Mesenteric fat pad (tissue), 1 donor: ENCODE measurements around the gene CD84. TPM values are rescaled to one million over a fixed set of nuclear protein-coding genes. Genes with fewer than 3 reads are reported as not detected.
"Not testable (repeated sequence)": the region's sequence is repeated elsewhere in the genome, so short reads cannot be mapped to it uniquely, and the experiment has no call there.

ENCODE experiments used
- DNase-seq: peaks from one replicate; pipeline ENCODE4 v3.0.0-alpha.2; 2020; ENCODE audit warnings: low spot score
- total RNA-seq: library from RNA; stranded (reverse); fragmentation: NEBNext Ultra II Directional; extraction: Animal tissue kit (Norgen Biotek cat#: 25700); gene quantifications from one replicate; pipeline ENCODE4 v1.2.1, GENCODE V29; 2021
- donor health status: DM: yes; HTN: yes; CAD: no.

CD84 gene
- total RNA-seq, 1 donor from 2014 or later, result 17.1 TPM

DNA sequence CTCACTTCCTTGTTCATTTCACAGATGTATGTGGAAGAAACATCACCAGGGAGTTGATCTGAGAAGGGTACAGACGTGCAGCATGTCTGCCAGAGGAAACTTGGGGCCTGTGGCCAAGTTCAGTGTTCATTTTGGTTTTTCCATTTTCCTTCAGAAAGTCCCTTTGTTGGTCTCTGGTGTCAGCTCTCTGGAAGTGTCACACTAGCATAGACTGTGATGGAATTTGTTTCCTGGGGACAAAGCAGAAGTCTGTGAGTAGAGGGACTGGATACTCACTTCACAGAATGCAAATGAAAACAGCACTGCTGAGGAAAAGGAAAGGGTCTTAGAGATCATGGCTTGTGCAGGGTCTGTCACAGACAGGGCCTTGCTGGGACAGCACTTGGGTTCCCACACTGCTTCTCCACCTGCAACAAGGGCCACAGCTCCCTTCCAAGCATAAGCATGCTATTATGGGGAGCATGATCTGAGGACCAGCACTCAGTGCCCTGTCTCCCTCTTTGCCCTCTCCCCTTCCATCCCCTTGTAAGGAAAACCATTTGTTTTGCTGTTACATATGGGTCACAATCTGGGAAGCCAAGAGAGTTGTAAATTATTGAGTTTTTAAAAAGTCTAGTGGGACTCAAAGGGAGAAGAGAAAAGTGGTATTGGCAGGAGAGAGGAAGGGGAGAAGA lies 31.4 kb upstream of the CD84 start:
- DNase-seq, result no peak

DNA sequence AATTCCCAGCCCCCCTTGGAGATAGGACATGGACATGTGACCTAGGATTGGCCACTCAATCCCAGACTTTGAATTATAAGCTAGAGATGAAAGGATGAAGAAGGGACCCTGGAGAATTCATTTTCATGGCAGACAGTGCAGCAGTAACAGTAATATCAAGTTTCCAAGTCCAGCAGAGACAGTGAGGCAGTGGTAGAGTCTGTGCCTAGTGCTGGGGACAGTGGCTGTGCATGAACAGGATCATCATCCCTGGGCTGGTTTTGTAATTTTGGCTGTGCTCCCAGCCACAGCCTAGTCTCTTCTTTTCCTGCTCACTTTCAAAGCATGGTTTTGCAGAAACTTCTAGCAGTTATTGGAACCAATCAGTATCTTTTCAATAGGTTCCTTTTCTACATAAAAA lies 29.6 kb upstream of the CD84 start:
- DNase-seq, result no peak

DNA sequence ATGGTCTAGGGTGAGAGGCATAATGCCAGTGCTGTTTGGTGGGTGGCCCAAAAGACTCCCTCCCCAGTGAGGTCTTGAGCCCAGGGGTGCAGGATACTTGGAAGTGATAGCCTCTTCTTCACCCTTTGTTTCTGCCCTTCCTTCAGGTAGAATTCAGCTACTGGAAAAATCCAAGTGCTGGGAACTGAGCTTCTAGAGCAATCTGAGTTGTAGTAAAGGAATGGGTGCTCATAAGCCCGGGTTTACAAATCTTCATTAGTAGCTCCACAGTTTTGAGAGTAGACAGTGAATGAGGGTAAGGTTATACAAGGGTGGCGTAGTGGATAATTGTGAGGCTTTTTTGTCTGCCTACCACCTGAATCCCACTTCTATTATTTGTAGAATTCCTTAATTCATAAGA lies 29.2 kb upstream of the CD84 start:
- no peak for DNase-seq

DNA sequence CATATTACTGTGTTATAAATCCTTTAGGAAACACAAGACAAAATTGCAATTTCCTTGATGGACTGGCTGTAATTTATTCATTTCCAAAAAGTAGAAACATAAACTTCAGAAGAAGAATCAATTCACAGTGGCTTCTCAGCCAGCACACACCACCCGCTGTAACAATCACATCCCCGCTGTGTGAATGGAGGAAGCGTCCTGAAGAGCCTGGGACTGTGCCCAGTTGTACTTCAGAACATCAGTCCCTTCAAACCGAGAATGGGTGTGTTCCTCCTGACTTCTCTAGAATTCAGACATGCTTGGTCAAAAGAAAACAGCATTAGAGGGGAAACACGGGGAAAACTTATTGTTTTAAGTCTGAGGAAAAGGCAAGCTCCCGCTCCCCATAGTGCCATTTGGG lies 28.8 kb upstream of the CD84 start:
- DNase-seq, result no peak

DNA sequence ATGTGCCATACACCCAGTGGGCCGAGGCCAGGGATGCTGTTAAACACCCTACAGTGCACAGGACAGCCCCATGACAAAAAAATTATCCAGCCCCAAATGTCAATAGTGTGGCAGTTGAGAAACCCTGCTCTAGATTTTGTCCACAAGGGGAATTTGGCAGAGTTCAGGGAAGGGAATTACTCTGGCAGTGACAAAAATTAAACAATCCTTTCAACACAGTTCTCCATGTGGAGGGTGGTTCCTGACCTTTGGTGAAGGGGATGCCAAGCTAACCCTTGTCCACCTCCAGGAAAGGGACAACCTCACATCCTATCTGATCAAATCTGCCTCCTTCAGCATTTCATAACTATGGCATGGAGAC lies 28.4 kb upstream of the CD84 start:
- DNase-seq, result no peak

DNA sequence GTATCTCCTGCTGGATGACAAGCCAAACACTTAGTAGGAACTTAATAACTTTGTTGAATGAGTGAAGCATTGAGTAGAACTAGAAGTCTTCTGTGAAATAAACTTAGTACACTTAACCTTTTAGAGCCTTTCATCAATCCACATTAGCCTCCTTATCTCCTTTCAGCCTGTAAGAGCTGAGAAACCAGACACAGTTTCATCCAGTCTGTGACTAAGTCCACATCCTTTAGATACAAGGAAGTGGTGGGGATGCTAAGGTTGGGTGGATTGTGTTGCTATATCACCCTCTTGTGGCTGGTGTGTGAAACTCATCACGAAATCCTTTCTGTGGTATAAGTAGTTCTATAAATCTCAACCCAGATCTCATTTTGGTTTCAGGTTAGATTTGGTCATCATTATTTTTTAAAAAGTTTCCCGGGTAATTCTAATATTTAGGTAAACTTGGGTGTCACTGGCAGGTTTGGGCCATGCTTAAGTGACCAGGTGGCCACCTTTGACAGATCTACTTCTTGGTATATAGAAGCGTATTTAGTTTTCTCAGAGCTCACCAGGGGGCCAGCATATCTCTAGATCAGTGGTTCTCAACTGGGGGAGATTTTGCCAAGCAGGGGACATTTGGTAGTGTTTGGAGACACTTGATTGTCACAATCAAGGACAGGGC lies 27.8 kb upstream of the CD84 start:
- no peak for DNase-seq

DNA sequence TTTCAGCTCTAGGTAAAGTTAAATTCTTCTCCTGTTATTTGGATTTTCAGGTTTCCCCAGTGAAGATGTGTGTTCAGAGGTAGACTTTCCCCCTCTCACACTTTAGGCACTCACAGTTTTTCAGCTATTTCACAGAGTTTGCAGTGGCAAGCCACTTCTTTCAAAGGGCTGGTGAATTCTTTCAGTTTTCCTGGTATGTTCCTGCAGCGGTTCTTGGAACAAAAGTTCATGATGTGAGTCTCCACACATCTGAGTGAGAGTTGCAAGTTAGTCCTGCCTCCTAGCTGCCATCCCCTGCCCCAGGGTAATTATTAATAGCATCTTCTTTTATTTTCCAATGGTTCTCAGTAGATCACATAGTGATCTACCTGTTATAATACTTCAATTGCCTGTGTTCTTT lies 27.3 kb upstream of the CD84 start:
- DNase-seq, result no peak

DNA sequence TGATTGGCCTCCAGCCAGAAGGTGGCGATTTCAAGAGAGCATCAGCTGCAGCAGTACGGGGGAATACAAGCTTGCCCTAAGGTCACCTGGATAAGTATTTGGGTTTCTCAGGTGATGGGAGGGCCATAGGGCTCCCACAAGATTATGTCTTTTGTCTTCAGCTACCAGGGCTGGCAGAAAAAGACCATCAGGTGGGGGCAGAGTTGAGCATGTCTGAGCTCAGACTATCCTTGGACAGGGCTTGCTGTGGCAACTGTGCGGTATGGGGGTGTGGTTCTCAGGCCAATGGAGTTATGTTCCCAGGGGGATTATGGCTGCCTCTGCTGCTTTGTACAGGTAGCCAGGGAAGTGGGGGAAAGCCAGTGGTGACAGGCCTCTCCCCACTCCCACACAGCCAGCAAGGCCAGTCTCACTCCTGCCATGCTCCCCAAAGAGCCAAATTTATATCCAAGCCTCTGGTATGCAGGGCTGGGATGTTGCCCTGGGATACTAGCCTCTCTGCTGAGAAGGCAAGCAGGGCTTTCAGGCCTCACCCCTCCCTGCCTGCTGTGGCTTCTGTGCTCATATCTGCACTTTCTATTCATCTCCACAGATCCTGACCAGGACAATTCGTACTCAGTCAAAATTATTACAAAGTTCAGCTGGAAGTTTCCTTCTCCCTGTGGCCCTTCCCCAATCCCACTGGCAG lies 26.6 kb upstream of the CD84 start:
- no peak for DNase-seq

DNA sequence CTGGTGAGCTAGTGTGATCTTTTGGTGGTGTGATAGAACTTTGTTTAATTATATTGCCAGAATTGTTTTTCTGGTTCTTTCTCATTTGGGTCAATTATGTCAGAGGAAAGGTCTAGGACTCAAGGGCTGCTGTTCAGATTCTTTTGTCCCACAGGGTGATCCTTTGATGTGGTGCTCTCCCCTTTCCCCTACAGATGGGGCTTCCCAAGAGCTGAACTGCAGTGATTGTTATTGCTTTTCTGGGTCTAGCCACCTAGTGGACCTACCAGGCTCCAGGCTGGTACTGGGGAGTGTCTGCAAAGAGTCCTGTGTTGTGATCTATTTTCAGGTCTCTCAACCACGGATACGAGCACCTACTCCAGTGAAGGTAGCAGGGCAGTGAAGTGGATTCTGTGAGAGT lies 25.9 kb upstream of the CD84 start:
- DNase-seq, result no peak

DNA sequence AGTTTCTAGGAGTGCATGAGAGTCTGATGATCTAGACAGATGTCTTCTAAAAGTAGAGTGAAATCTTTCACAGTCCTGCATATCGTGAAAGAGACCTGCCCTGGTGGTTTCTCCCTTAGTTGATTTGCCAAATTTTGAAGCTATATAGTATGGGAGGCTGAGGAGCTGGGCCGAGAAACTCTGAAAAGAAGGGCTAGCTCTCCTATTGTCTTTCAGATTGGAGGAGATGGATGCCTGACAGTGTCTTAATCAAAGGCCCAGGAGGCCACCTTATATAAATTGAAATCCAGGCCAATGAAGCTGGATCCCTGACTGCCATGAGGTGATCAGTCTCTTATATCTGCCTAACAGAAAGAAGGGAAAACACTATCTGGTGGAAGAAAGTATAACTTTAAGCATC lies 18.4 kb upstream of the CD84 start:
- no peak for DNase-seq

DNA sequence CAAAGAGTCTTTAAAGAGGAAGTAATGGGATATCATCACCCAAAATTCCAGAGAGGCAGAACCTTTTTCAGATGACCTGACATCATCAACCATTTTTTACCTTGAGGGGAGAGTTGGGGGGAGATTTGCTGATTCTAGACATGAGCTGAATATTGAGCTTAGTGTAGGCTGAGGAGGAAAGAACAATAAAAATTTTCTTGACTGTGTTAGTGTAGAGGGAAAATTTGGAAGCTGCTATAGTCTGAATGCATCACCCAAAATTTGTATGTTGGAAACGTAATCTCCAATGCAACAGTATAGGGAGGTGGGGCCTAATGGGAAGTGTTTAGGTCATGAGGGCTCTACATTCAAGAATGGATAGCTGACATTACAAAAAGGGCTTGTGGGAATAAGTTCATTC lies 17.8 kb upstream of the CD84 start:
- DNase-seq, result no peak

DNA sequence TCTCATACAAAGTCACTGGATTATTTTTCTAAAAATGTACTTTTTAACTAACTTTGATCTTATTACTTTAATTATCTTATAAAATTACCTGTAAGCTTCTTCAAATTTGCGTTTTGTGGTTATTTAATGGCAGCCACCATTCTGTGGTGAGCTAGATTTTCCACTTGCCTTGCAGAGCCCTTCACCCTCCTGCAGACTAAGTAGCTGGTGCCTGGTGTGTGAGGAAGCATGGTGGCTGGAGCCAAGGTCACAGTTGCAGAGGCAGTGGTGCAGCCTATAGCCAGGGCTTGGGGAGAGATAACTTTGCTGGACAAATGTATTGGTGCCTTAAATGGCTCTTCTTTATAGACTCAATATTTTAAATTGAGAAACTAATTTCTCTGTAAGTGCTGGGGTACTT lies 11.2 kb upstream of the CD84 start:
- no peak for DNase-seq

DNA sequence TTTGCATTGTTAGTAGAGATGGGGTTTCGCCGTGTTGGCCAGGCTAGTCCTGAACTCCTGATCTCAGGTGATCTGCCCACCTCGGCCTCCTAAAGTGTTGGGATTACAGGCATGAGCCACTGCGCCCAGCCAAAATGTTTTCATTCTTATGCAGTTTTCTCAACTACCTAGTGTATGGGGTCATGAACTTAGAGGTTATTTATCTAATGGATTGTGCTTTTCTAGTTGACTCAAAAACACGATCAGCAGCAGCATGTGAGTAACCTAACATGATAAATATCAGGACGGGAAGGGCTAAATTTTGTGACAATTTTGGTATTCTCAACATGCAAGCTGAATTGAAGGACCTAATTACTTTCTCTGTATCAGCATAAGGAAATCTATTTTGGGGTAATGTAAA lies 9.2 kb upstream of the CD84 start:
- no peak for DNase-seq

DNA sequence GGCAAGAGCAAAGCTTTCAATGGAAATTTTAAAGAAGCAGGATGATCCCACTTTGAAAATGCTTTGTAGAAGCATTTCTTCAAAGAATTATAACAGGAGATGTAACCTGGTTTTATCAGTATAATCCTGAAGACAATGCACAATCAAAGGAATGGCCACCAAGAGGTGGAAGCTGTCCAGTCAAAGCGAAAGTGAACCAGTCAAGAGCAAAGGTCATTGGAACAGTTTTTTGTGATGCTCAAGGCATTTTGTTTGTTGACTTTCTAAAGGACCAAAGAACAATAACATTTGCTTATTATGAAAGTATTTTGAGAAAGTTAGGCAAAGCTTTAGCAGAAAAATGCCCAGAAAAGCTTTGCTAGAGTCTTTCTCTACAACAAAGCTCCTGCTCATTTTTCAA lies 5.5 kb upstream of the CD84 start:
- DNase-seq, result no peak

DNA sequence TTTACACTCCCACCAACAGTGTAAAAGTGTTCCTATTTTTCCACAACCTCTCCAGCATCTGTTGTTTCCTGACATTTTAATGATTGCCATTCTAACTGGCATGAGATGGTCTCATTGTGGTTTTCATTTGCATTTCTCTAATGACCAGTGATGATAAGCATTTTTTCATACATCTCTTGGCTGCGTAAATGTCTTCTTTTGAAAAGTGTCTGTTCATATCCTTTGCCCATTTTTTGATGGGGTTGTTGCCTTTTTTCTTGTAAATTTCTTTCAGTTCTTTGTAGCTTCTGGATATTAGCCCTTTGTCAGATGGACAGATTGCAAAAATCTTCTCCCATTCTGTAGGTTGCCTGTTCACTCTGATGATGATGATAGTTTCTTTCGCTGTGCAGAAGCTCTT lies 3.7 kb upstream of the CD84 start:
- not testable (repeated sequence) for DNase-seq

DNA sequence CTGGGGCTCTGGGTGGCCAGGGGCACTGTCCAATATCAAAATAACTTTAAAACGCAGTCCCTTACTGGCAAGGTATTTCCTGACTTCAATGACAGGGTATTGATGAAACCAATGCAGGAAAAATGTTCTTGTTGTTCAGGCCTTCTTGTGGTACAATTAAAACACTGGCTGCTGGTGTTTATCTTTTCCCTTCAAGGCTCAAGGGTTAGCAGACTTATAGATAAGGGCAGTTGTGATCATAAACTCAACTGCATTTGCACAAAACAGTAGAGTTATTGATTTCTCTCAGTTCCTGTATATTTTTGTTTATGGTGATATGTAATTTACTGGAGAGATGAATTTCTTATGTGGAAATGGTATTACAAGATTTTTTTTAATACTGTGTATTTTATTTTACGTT lies 2.7 kb upstream of the CD84 start:
- DNase-seq, result no peak

DNA sequence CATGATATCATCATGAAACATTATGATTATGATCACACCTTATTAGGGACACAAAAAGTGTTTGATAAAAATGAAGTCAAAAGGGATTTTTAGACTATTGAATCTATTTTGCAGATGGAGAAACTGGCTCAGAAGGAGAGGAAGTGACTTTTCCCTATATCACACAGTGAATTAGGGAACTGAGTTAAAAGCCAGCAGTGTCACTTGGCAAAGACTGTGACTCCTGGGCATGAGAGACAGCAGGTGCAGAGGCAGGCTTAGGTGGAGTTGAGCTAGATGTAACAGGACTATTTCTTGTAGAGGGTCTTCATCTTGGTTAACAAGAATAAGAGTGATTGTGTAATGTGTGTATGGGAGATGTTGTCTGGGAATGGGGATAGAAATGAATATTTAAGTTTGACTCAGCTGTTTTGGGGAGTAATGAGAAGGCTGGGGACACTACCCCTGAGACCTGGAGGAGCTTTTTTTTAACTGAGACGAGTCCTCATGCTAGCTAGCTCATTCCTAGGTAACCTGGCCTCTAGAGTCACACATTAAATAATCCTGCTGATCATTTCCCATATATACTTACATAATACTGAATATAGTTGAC lies 1.0 kb upstream of the CD84 start:
- DNase-seq, result no peak

DNA sequence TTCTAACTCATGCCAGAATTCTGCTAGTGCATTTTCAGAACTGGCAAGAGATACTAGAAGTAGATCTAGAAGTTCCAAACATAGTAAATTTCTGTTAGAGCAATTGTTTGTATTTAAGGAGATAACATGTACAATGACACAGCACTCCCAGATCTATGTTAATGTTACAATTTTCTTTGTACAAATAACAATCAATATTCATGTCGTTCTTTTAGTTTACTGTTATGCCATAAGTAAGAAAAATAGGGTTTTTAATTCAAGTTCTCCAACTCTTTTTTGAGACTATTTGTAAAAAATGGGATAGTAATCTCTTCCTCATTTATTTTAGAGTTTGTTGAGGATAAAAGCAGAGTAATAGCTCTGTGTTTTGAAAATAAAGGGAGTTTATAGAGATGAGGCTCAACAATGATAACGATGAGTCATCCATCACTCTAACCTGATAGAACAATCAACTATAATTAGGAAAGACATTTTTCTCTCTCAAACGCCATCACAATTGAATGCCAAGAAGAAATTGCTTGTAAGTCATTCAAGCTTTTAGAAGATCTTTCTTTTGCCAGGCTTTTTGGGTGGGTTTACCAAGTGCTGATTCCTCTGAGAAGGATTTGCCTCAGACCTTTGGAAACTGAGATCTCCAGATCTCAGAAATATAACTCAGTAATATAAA lies 638 bp downstream of the CD84 start:
- no peak for DNase-seq

DNA sequence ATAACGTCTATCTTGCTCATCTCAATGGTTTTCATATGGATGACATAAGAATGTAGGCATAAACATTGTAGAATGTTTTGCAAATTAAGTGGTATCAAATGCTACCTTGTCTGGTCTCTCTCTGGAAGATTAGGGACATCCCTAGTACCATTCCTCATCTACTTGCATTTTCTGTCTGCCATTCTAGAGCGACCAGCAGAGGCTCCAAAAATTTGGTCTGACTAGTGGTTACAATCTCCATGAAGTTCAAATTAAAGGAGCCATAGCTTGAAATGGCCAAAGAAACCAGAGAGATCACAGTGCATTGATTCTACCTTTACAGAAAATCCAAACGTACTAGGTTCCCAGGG lies 1.1 kb downstream of the CD84 start:
- no peak for DNase-seq

DNA sequence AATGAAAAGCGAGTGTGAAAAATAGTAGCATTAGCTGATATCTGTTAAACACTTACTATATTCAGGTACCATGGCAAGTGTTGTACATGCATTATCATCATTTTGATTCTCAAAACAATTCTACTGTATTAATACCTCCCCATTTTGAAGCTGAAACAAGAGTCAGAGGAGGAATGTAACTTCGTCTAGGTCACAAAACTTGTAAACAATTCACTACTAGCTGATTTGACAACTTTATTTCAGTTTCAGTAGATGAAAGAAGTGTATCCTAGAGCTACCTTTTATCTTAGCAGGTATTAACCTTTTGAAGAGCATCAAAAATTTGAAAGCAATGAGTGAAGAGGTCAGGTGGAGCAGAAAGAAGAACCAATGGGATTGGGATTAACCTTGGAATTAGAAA lies 1.6 kb downstream of the CD84 start:
- no peak for DNase-seq

DNA sequence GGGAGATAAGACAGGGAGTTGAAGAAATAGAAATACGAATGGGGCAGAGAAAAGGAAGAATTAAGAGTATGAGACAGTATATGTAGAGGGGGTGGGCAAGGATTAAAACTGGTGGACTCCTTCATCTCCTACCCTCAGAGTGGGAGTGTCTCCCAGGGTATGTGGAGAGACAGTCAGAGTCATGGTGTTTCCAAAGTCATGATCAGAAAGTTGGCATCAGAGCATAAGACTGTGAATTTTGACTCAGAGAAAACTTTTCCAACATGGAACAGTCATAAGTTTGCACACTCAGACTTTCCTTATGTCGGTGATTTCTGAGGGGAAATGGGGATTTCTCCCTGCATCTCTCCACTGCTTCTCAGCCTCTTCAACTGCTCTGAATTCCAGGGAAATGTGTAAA lies 2.4 kb downstream of the CD84 start:
- no peak for DNase-seq

DNA sequence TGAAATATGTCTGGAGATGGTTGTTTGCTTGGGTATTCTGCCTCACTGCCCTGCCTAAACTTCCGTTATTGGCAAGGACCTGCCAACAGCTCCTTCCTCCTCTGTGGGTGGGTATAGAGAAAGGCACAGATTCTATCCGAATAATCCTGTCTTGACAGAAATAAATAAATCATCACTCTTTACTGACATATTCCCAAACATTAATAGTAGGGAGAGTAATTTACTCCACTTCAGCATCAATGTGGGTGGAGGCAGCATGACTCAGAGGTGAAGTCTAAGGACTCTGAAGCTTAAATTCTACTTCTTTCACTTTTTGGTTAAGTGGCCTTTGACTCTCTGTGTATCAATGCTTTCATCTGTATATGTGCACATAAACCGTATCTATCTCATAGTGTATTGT lies 2.9 kb downstream of the CD84 start:
- no peak for DNase-seq
